Cortex of kidney (tissue), 1 donor: Measurements from ENCODE around the gene C2orf78.

Experiments used
- DNase-seq: peaks from one replicate; lab custom pipeline; 2025; lab: John Stamatoyannopoulos, UW

The C2orf78 gene

GRCh38 chr2:73839653-73840411 lies 55.8 kb downstream of the C2orf78 start:
- no peak for DNase-seq

GRCh38 chr2:73841912-73842738 lies 58.1 kb downstream of the C2orf78 start:
- no peak for DNase-seq

DNA sequence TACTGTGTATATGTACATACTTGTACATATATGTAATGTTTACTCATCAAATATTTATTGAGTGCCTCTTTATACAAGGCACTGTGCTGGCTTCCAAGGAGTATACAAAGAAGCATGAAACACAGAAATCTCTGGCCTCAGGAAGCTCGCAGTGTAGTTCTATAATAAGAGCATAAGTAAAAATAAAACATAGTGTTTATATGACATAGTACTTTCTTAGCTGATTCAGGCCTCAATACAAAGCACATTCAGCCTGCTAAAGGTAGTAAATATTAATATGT lies 58.7 kb downstream of the C2orf78 start:
- DNase-seq = no peak

DNA sequence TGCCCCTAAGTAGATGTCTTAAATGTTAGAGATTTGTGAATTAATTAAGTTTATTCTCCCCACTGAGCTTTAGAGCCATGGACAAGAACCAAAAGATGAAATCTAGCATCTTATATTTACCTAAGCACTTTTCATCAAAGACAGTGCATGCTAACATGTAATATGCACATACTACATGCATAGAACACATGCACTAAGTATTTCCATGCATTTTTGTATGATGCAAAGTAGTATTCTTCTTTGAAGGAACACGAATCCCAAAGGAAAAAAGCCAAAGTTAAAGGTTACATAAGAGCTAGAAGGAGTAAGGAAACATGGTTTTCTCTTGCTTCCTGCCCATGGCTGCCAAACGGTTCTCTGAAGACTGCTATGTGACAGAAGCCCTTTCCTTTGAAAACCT lies 60.1 kb downstream of the C2orf78 start:
- DNase-seq = no peak

DNA sequence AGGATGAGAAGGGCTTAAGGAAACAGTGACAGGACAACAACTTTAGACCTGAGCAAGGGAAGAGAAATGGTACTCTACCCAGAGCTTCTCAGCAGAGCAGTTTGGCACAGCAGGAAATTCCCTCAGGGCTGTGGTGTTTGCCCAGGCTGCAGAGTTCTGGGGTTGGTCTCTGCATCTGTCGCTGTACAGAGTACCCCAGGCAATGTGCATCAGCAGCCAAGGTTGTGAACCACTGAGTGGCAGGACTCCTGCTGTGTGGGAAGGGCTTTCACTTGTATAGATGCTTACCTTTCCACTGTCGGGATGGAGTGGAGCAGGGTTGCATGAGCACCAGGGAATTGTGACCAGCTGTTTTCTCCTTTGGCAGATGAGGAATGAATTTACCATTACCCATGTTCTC lies 66.0 kb downstream of the C2orf78 start:
- DNase-seq = no peak

GRCh38 chr2:73851274-73851673 lies 67.3 kb downstream of the C2orf78 start:
- no peak for DNase-seq

DNA sequence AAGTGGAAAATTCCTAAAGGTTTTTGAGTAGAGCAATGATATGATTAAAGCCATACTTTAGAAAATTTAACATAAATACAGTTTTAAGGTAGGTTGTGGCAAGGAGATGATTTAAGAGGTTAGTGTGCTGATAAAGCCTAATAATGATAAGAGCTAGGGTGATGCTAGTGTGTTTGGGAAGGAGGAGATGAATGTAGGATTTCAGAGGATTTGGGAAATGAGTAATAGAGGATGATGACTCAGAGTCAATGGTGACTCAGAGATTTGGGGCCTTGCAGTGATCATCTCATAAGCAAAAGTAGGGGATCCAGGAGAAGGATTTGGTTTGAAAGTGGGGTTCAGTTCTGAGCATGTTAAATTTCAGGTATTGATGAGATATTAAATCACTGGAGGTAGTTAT lies 68.0 kb downstream of the C2orf78 start:
- DNase-seq = no peak

- no peak for DNase-seq
These were observed 71.5 kb downstream of the C2orf78 start for GRCh38 chr2:73855526-73855925.

GRCh38 chr2:73856214-73856613 lies 72.2 kb downstream of the C2orf78 start:
- no peak for DNase-seq

DNA sequence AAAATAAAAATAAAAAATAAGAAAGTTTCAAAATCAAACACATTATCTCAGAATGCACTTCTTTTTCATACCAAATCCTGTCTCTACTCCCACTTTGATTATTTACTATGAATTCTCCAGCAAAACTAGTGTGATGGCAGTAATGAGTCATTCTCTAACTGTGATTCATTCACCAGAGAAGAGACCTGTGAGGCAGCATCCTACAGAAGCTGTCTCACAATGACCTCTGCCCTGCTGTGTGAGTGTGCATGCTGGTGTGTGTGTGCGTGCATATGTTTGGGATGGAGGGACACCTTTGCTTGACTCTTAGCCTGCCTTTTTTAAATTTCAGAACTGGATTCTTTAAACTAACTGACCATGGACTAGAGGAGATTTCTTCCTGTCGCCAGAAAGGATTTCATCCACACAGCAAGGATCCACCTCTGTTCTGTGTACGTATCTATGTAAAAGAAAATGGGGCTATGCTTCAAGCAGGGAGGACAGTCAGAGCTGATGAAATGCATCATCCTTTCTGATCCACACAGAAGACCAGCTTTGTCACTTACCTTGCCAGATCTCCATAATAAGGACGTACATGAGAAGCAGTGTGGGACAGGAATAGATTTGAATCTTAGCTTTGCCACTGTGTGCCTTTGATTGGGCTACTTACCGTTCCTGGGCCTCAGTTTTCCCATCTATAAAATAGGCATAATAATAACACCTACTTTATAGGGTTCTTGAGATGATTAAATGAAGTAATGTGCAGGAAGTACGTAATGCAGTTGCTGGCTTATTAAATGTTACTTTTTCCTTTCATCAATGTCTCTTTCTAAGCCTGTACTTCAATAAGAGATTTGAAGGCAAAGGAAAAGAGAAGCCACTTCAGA lies 76.0 kb downstream of the C2orf78 start:
- no peak for DNase-seq

GRCh38 chr2:73862987-73863386 lies 79.0 kb downstream of the C2orf78 start:
- no peak for DNase-seq
